HepG2 (cell line): ENCODE results near the gene FUT3. TPM values are rescaled to one million over a fixed set of nuclear protein-coding genes. Genes with fewer than 3 reads are reported as not detected.

Source experiments
- ARHGAP35 ChIP-seq: sonication (generic); formaldehyde crosslinking; IDR thresholded peaks from 2 replicates; pipeline ENCODE4 v1.9.0; 2022; ENCODE audit warnings: mild to moderate bottlenecking, inconsistent platforms, moderate library complexity, missing genetic modification reagents, borderline replicate concordance
- ATF7 ChIP-seq, 2 experiments: fragments of 450-650 bp in 1 of 2; sonication (generic) in 1 of 2; formaldehyde crosslinking in 1 of 2; IDR thresholded peaks; 2 replicates each; pipeline versions ENCODE4 v1.4.0 to v1.6.1; 2016 to 2020; ENCODE audit warnings: antibody characterized with exemption in 1 of 2, mild to moderate bottlenecking in 1 of 2, missing genetic modification reagents in 1 of 2
- BRD4 ChIP-seq: sonication (generic); formaldehyde crosslinking; IDR thresholded peaks from 2 replicates; pipeline ENCODE4 v1.4.0; 2020; ENCODE audit warnings: missing genetic modification reagents
- CENPBD1 ChIP-seq: sonication (generic); formaldehyde crosslinking; IDR thresholded peaks from 2 replicates; pipeline ENCODE4 v1.8.0; 2022; ENCODE audit warnings: missing genetic modification reagents, low read depth, mild to moderate bottlenecking, borderline replicate concordance
- DRAP1 ChIP-seq: IDR thresholded peaks from 2 replicates; pipeline ENCODE4 v1.6.1; 2016; ENCODE audit warnings: missing genetic modification reagents, missing compliant biosample characterization
- GATA4 ChIP-seq: sonication (generic); IDR thresholded peaks from 2 replicates; pipeline ENCODE4 v1.6.1; 2016; ENCODE audit warnings: antibody characterized with exemption, low read depth, borderline replicate concordance
- HIVEP1 ChIP-seq: sonication (generic); formaldehyde crosslinking; IDR thresholded peaks from 2 replicates; pipeline ENCODE4 v1.4.0; 2020; ENCODE audit warnings: mild to moderate bottlenecking, missing genetic modification reagents
- MTF1 ChIP-seq: sonication (generic); formaldehyde crosslinking; IDR thresholded peaks from 2 replicates; pipeline ENCODE4 v1.5.0; 2020; ENCODE audit warnings: missing genetic modification reagents
- PAF1 ChIP-seq: IDR thresholded peaks from 2 replicates; pipeline ENCODE4 v1.6.1; 2016; ENCODE audit warnings: missing genetic modification reagents, missing compliant biosample characterization
- POLR2A ChIP-seq, 2 experiments: IDR thresholded peaks; 2 replicates each; pipeline ENCODE4 v1.6.1; 2011; ENCODE audit warnings: low read depth in 2 of 2, low read length in 2 of 2, mild to moderate bottlenecking in 1 of 2, moderate library complexity in 1 of 2; ENCODE audit not compliant: insufficient read depth in 1 of 2
- POLR2AphosphoS2 ChIP-seq: IDR thresholded peaks from 2 replicates; pipeline ENCODE4 v1.6.1; 2011; ENCODE audit warnings: low read depth, low read length, improper control_type of control experiment
- PRPF4 ChIP-seq: fragments of 200-400 bp; formaldehyde crosslinking; IDR thresholded peaks from 2 replicates; pipeline ENCODE4 v1.6.1; 2016; ENCODE audit warnings: low read length, low read depth; ENCODE audit not compliant: poor library complexity, severe bottlenecking
- RBFOX2 ChIP-seq: fragments of 200-400 bp; formaldehyde crosslinking; IDR thresholded peaks from 2 replicates; pipeline ENCODE4 v1.6.1; 2017; ENCODE audit warnings: low read depth, mild to moderate bottlenecking, low read length
- SKI ChIP-seq: fragments of 450-650 bp; IDR thresholded peaks from one replicate; pipeline ENCODE4 v1.6.1; 2018; ENCODE audit warnings: mild to moderate bottlenecking; ENCODE audit not compliant: partially characterized antibody
- SSRP1 ChIP-seq: IDR thresholded peaks from 2 replicates; pipeline ENCODE4 v1.6.1; 2016; ENCODE audit warnings: control low read depth
- TCF12 ChIP-seq, 2 experiments: fragments of 450-650 bp in 1 of 2; sonication (generic) in 1 of 2; formaldehyde crosslinking in 1 of 2; IDR thresholded peaks; 2 replicates each; pipeline versions ENCODE4 v1.6.1 to v1.8.0; 2017 to 2022; ENCODE audit warnings: antibody characterized with exemption in 1 of 2, mild to moderate bottlenecking in 1 of 2, missing genetic modification reagents in 1 of 2, moderate library complexity in 1 of 2
- TFDP1 ChIP-seq: IDR thresholded peaks from 2 replicates; pipeline ENCODE4 v1.6.1; 2016; ENCODE audit warnings: missing compliant biosample characterization, missing genetic modification reagents, borderline replicate concordance
- YY1 ChIP-seq: IDR thresholded peaks from 2 replicates; pipeline ENCODE4 v1.6.1; 2011; ENCODE audit warnings: low read length, low read depth, moderate library complexity, mild to moderate bottlenecking; ENCODE audit not compliant: insufficient read depth, insufficient replicate concordance
- ZNF337 ChIP-seq: sonication (generic); formaldehyde crosslinking; IDR thresholded peaks from 2 replicates; pipeline ENCODE4 v1.5.1; 2020; ENCODE audit warnings: missing genetic modification reagents, low read depth, mild to moderate bottlenecking, borderline replicate concordance
- ZNF414 ChIP-seq: sonication (generic); formaldehyde crosslinking; IDR thresholded peaks from 2 replicates; pipeline ENCODE4 v1.5.0; 2020; ENCODE audit warnings: missing genetic modification reagents
- ZNF572 ChIP-seq: sonication (generic); formaldehyde crosslinking; IDR thresholded peaks from 2 replicates; pipeline ENCODE4 v1.5.1; 2020; ENCODE audit warnings: mild to moderate bottlenecking, missing genetic modification reagents
- polyA plus RNA-seq, 8 experiments: library from polyadenylated mRNA; depleted of rRNA in 3 of 8; stranded (reverse) in 7 of 8; unstranded in 1 of 8; fragments of >200 nt; fragmentation: Illumina TruSeq in 4 of 8; extraction: Trizol in 4 of 8; gene quantifications; 2 replicates each; pipeline versions ENCODE4 v1.2.1 to v1.2.3, GENCODE V29; 2011 to 2016; ENCODE audit warnings: low read depth in 4 of 8, missing spikeins in 1 of 8, mixed read lengths in 1 of 8; ENCODE audit not compliant: insufficient read depth in 1 of 8
- total RNA-seq, 5 experiments: library from RNA; depleted of rRNA; stranded (reverse); fragments of >200 nt; fragmentation: Illumina TruSeq; extraction: Trizol; gene quantifications; 2 replicates each; pipeline ENCODE4 v1.2.3, GENCODE V29; 2016; ENCODE audit warnings: low read depth in 1 of 5
- TF ChIP-seq, protein P1 (sequence below): sonication (generic); formaldehyde crosslinking; IDR thresholded peaks from 2 replicates; pipeline ENCODE4 v1.4.0; 2020; ENCODE audit warnings: missing genetic modification reagents, mild to moderate bottlenecking, borderline replicate concordance

The FUT3 gene
- total and polyA plus RNA-seq, 2 of the 13 experiments (the other 11 are each of a cell fraction or from before 2014, with no cell fraction given) = 0.53 to 1.1 TPM

GRCh38 chr19:5828661-5829566, 22.3 kb downstream of the FUT3 start (continued):
- TF ChIP-seq SKI (no peak), ZNF572 (no peak), TCF12 (IDR thresholded peaks at IDR 0.05) (no peak), TCF12 (CRISPR knock-in tag; IDR thresholded peaks at IDR 0.05) (no peak), YY1 (no peak), ARHGAP35 (CRISPR knock-in tag) (no peak), POLR2A (IDR thresholded peaks at IDR 0.05; ENCODE audit: insufficient read depth in 1 of 2, low read depth in 2 of 2, low read length in 2 of 2) (0 out of 4 replicates have a peak, but pooled peaks of 1 of the 2 experiments have one; percentile 53), TFDP1 (CRISPR knock-in tag) (no peak), HIVEP1 (CRISPR knock-in tag) (no peak), SSRP1 (CRISPR knock-in tag) (peak; percentile 29; the same call in 1 of the 2 replicates), PRPF4 (peak; percentile 18), ZNF337 (CRISPR knock-in tag) (no peak), ATF7 (IDR thresholded peaks at IDR 0.05) (no peak), ATF7 (CRISPR knock-in tag; IDR thresholded peaks at IDR 0.05) (0 out of 2 replicates have a peak, but pooled peaks have one; percentile 7), PAF1 (CRISPR knock-in tag) (no peak; the same call in 1 of the 2 replicates), CENPBD1 (CRISPR knock-in tag) (no peak), POLR2AphosphoS2 (no peak), ZNF414 (CRISPR knock-in tag) (no peak), GATA4 (no peak), DRAP1 (CRISPR knock-in tag) (no peak), MTF1 (CRISPR knock-in tag) (no peak), BRD4 (CRISPR knock-in tag) (0 out of 2 replicates have a peak, but pooled peaks have one; percentile 26), RBFOX2 (peak; percentile 68)
- TF ChIP-seq, protein P1, sequence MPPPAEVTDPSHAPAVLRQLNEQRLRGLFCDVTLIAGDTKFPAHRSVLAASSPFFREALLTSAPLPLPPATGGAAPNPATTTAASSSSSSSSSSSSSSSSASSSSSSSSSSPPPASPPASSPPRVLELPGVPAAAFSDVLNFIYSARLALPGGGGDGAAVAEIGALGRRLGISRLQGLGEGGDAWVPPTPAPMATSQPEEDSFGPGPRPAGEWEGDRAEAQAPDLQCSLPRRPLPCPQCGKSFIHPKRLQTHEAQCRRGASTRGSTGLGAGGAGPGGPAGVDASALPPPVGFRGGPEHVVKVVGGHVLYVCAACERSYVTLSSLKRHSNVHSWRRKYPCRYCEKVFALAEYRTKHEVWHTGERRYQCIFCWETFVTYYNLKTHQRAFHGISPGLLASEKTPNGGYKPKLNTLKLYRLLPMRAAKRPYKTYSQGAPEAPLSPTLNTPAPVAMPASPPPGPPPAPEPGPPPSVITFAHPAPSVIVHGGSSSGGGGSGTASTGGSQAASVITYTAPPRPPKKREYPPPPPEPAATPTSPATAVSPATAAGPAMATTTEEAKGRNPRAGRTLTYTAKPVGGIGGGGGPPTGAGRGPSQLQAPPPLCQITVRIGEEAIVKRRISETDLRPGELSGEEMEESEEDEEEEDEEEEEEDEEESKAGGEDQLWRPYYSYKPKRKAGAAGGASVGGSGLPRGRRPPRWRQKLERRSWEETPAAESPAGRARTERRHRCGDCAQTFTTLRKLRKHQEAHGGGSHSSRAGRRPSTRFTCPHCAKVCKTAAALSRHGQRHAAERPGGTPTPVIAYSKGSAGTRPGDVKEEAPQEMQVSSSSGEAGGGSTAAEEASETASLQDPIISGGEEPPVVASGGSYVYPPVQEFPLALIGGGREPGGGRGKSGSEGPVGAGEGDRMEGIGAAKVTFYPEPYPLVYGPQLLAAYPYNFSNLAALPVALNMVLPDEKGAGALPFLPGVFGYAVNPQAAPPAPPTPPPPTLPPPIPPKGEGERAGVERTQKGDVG = 0 out of 2 replicates have a peak, but pooled peaks have one; percentile 8
